ENCODE data around the gene PTPN5.
A peak's percentile ranks its signal among the peaks of the same experiment; 100 is the strongest.

Gene PTPN5

GRCh38 chr11:18707811-18708340, 83.7 kb downstream of the PTPN5 start:
- Histone ChIP-seq H3K36me3 (ENCODE audit: control insufficient read depth, insufficient read depth, low read length) (no peaks in the 10 kb centered on the region), H3K27ac (ENCODE audit: low read depth, low read length) (no peak overlapping the region), H3K9ac (ENCODE audit: low read length) (no peak overlapping the region), H3K27me3 (ENCODE audit: control insufficient read depth, insufficient read depth, low read length) (peaks cover 36% of the 10 kb centered on the region), H3K4me3 (ENCODE audit: low read depth, low read length) (no peak overlapping the region), H3K4me1 (ENCODE audit: control insufficient read depth, insufficient read depth, low read length) (no peaks in the 10 kb centered on the region), H3K9me3 (ENCODE audit: control insufficient read depth, insufficient read depth, low read depth, low read length) (no peaks in the 10 kb centered on the region)

- peaks cover 27% of the 10 kb centered on the region; the same call in 1 of the 2 replicates for H3K27me3 ChIP-seq (ENCODE audit: control insufficient read depth, insufficient read depth, low read length)
Measured at GRCh38 chr11:18706330-18707243, 85.0 kb downstream of the PTPN5 start.

GRCh38 chr11:18705651-18706281, 85.8 kb downstream of the PTPN5 start:
- H3K27me3 ChIP-seq (ENCODE audit: control insufficient read depth, insufficient read depth, low read length): peaks cover 29% of the 10 kb centered on the region; the same call in 1 of the 2 replicates
- no peak overlapping the region; the same call in 1 of the 2 replicates for H3K4me3 ChIP-seq (ENCODE audit: low read depth, low read length)
- no peaks in the 10 kb centered on the region for H3K4me1 ChIP-seq (ENCODE audit: control insufficient read depth, insufficient read depth, low read length)
- H3K9me3 ChIP-seq (ENCODE audit: control insufficient read depth, insufficient read depth, low read depth, low read length): no peaks in the 10 kb centered on the region
- no peaks in the 10 kb centered on the region for H3K36me3 ChIP-seq (ENCODE audit: control insufficient read depth, insufficient read depth, low read length)
- no peak overlapping the region for H3K9ac ChIP-seq (ENCODE audit: low read length)
- no peak overlapping the region for H3K27ac ChIP-seq (ENCODE audit: low read depth, low read length)

More at GRCh38 chr11:18706330-18707243, 85.0 kb downstream of the PTPN5 start:
- Histone ChIP-seq H3K36me3 (ENCODE audit: control insufficient read depth, insufficient read depth, low read length) (no peaks in the 10 kb centered on the region), H3K9ac (ENCODE audit: low read length) (no peak overlapping the region), H3K9me3 (ENCODE audit: control insufficient read depth, insufficient read depth, low read depth, low read length) (no peaks in the 10 kb centered on the region), H3K4me3 (ENCODE audit: low read depth, low read length) (no peak overlapping the region), H3K4me1 (ENCODE audit: control insufficient read depth, insufficient read depth, low read length) (no peaks in the 10 kb centered on the region), H3K27ac (ENCODE audit: low read depth, low read length) (no peak overlapping the region)

- Histone ChIP-seq H3K27ac (ENCODE audit: low read depth, low read length) (no peak overlapping the region), H3K4me1 (ENCODE audit: control insufficient read depth, insufficient read depth, low read length) (peaks cover 2% of the 10 kb centered on the region; the same call in 1 of the 2 replicates), H3K4me3 (ENCODE audit: low read depth, low read length) (no peak overlapping the region), H3K9me3 (ENCODE audit: control insufficient read depth, insufficient read depth, low read depth, low read length) (no peaks in the 10 kb centered on the region), H3K9ac (ENCODE audit: low read length) (no peak overlapping the region), H3K36me3 (ENCODE audit: control insufficient read depth, insufficient read depth, low read length) (no peaks in the 10 kb centered on the region), H3K27me3 (ENCODE audit: control insufficient read depth, insufficient read depth, low read length) (peaks cover 37% of the 10 kb centered on the region)
Measured at GRCh38 chr11:18704698-18705097, 86.9 kb downstream of the PTPN5 start.

GRCh38 chr11:18704045-18704645, 87.5 kb downstream of the PTPN5 start:
- H3K27ac ChIP-seq (ENCODE audit: low read depth, low read length): no peak overlapping the region
- peaks cover 6% of the 10 kb centered on the region; the same call in 1 of the 2 replicates for H3K4me1 ChIP-seq (ENCODE audit: control insufficient read depth, insufficient read depth, low read length)
- H3K27me3 ChIP-seq (ENCODE audit: control insufficient read depth, insufficient read depth, low read length): peaks cover 37% of the 10 kb centered on the region
- no peak overlapping the region for H3K9ac ChIP-seq (ENCODE audit: low read length)
- no peaks in the 10 kb centered on the region for H3K9me3 ChIP-seq (ENCODE audit: control insufficient read depth, insufficient read depth, low read depth, low read length)
- H3K4me3 ChIP-seq (ENCODE audit: low read depth, low read length): no peak overlapping the region
- H3K36me3 ChIP-seq (ENCODE audit: control insufficient read depth, insufficient read depth, low read length): no peaks in the 10 kb centered on the region

GRCh38 chr11:18703001-18703763, 88.4 kb downstream of the PTPN5 start:
- Histone ChIP-seq H3K27me3 (ENCODE audit: control insufficient read depth, insufficient read depth, low read length) (peaks cover 31% of the 10 kb centered on the region), H3K4me3 (ENCODE audit: low read depth, low read length) (no peak overlapping the region), H3K9ac (ENCODE audit: low read length) (no peak overlapping the region), H3K9me3 (ENCODE audit: control insufficient read depth, insufficient read depth, low read depth, low read length) (no peaks in the 10 kb centered on the region), H3K4me1 (ENCODE audit: control insufficient read depth, insufficient read depth, low read length) (peaks cover 7% of the 10 kb centered on the region; the same call in 1 of the 2 replicates), H3K27ac (ENCODE audit: low read depth, low read length) (no peak overlapping the region), H3K36me3 (ENCODE audit: control insufficient read depth, insufficient read depth, low read length) (no peaks in the 10 kb centered on the region)

GRCh38 chr11:18701614-18702216, 89.9 kb downstream of the PTPN5 start:
- Histone ChIP-seq H3K27ac (ENCODE audit: low read depth, low read length) (no peak overlapping the region), H3K27me3 (ENCODE audit: control insufficient read depth, insufficient read depth, low read length) (peaks cover 36% of the 10 kb centered on the region), H3K9ac (ENCODE audit: low read length) (no peak overlapping the region), H3K4me3 (ENCODE audit: low read depth, low read length) (no peak overlapping the region), H3K36me3 (ENCODE audit: control insufficient read depth, insufficient read depth, low read length) (no peaks in the 10 kb centered on the region), H3K9me3 (ENCODE audit: control insufficient read depth, insufficient read depth, low read depth, low read length) (no peaks in the 10 kb centered on the region), H3K4me1 (ENCODE audit: control insufficient read depth, insufficient read depth, low read length) (peaks cover 9% of the 10 kb centered on the region; the same call in 1 of the 2 replicates)

- Histone ChIP-seq H3K4me3 (ENCODE audit: low read depth, low read length) (no peak overlapping the region), H3K9ac (ENCODE audit: low read length) (no peak overlapping the region), H3K27ac (ENCODE audit: low read depth, low read length) (no peak overlapping the region)
Measured at GRCh38 chr11:18700872-18701271, 90.7 kb downstream of the PTPN5 start.

GRCh38 chr11:18700375-18700774, 91.2 kb downstream of the PTPN5 start:
- no peaks in the 10 kb centered on the region for H3K36me3 ChIP-seq (ENCODE audit: control insufficient read depth, insufficient read depth, low read length)
- H3K9me3 ChIP-seq (ENCODE audit: control insufficient read depth, insufficient read depth, low read depth, low read length): no peaks in the 10 kb centered on the region

More at GRCh38 chr11:18700872-18701271, 90.7 kb downstream of the PTPN5 start:
- Histone ChIP-seq H3K36me3 (ENCODE audit: control insufficient read depth, insufficient read depth, low read length) (no peaks in the 10 kb centered on the region), H3K4me1 (ENCODE audit: control insufficient read depth, insufficient read depth, low read length) (peaks cover 9% of the 10 kb centered on the region; the same call in 1 of the 2 replicates), H3K9me3 (ENCODE audit: control insufficient read depth, insufficient read depth, low read depth, low read length) (no peaks in the 10 kb centered on the region), H3K27me3 (ENCODE audit: control insufficient read depth, insufficient read depth, low read length) (peaks cover 37% of the 10 kb centered on the region)

GRCh38 chr11:18699848-18700261, 91.7 kb downstream of the PTPN5 start:
- Histone ChIP-seq H3K4me1 (ENCODE audit: control insufficient read depth, insufficient read depth, low read length) (peaks cover 9% of the 10 kb centered on the region; the same call in 1 of the 2 replicates), H3K4me3 (ENCODE audit: low read depth, low read length) (peak overlapping the region; percentile 81; the same call in 1 of the 2 replicates)

More at GRCh38 chr11:18700375-18700774, 91.2 kb downstream of the PTPN5 start:
- H3K27ac ChIP-seq (ENCODE audit: low read depth, low read length): no peak overlapping the region
- no peak overlapping the region for H3K4me3 ChIP-seq (ENCODE audit: low read depth, low read length)
- H3K9ac ChIP-seq (ENCODE audit: low read length): no peak overlapping the region
- H3K4me1 ChIP-seq (ENCODE audit: control insufficient read depth, insufficient read depth, low read length): peaks cover 9% of the 10 kb centered on the region; the same call in 1 of the 2 replicates
- peaks cover 37% of the 10 kb centered on the region for H3K27me3 ChIP-seq (ENCODE audit: control insufficient read depth, insufficient read depth, low read length)

More at GRCh38 chr11:18699848-18700261, 91.7 kb downstream of the PTPN5 start:
- Histone ChIP-seq H3K27ac (ENCODE audit: low read depth, low read length) (no peak overlapping the region), H3K9ac (ENCODE audit: low read length) (no peak overlapping the region), H3K27me3 (ENCODE audit: control insufficient read depth, insufficient read depth, low read length) (peaks cover 37% of the 10 kb centered on the region), H3K9me3 (ENCODE audit: control insufficient read depth, insufficient read depth, low read depth, low read length) (no peaks in the 10 kb centered on the region), H3K36me3 (ENCODE audit: control insufficient read depth, insufficient read depth, low read length) (no peaks in the 10 kb centered on the region)
